Smooth muscle cell (in vitro differentiated cells): Measurements from ENCODE around the gene DIP2C. TPM values are rescaled to one million over a fixed set of nuclear protein-coding genes. Genes with fewer than 3 reads are reported as not detected.
"Not testable (repeated sequence)": the region's sequence is repeated elsewhere in the genome, so short reads cannot be mapped to it uniquely, and the experiment has no call there.

Experiments
- DNase-seq: peaks from one replicate; lab custom pipeline; 2025; ENCODE audit not compliant: unreplicated experiment; lab: John Stamatoyannopoulos, UW
- H2AFZ ChIP-seq: fragments of 200-600 bp; sonication (generic); 2 replicates; pipeline ENCODE4 v1.6.0; 2016; ENCODE audit warnings: antibody characterized with exemption, low read depth, mild to moderate bottlenecking
- H3F3A ChIP-seq: fragments of 200-600 bp; sonication (generic); 2 replicates; pipeline ENCODE4 v1.6.0; 2017; ENCODE audit warnings: antibody characterized with exemption, low read depth
- H3K27ac ChIP-seq: fragments of 200-600 bp; sonication (generic); 2 replicates; pipeline ENCODE4 v1.5.1; 2016; ENCODE audit warnings: low read depth, mild to moderate bottlenecking
- H3K27me3 ChIP-seq: fragments of 200-600 bp; sonication (generic); 2 replicates; pipeline ENCODE4 v1.6.1; 2016; ENCODE audit warnings: low read depth, mild to moderate bottlenecking
- H3K36me3 ChIP-seq: fragments of 200-600 bp; sonication (generic); 2 replicates; pipeline ENCODE4 v1.5.1; 2016; ENCODE audit warnings: low read depth
- H3K4me1 ChIP-seq: fragments of 200-600 bp; sonication (generic); 2 replicates; pipeline ENCODE4 v1.5.1; 2016; ENCODE audit warnings: low read depth
- H3K4me2 ChIP-seq: fragments of 200-600 bp; sonication (generic); 2 replicates; pipeline ENCODE4 v1.6.0; 2016; ENCODE audit warnings: mild to moderate bottlenecking
- H3K4me3 ChIP-seq: fragments of 200-600 bp; sonication (generic); 2 replicates; pipeline ENCODE4 v1.5.1; 2016; ENCODE audit warnings: mild to moderate bottlenecking
- H3K79me2 ChIP-seq: fragments of 200-600 bp; sonication (generic); 2 replicates; pipeline ENCODE4 v1.6.0; 2016; ENCODE audit warnings: low read depth, mild to moderate bottlenecking
- H3K9ac ChIP-seq: fragments of 200-600 bp; sonication (generic); 2 replicates; pipeline ENCODE4 v1.6.0; 2016; ENCODE audit warnings: low read depth
- H3K9me3 ChIP-seq: fragments of 200-600 bp; sonication (generic); replicated peaks from 2 replicates; pipeline ENCODE4 v1.5.1; 2016; ENCODE audit warnings: low read depth
- H4K20me1 ChIP-seq: fragments of 200-600 bp; sonication (generic); 2 replicates; pipeline ENCODE4 v1.6.0; 2016; ENCODE audit warnings: low read depth
- CTCF ChIP-seq: fragments of 200-600 bp; sonication (generic); IDR thresholded peaks from 2 replicates; pipeline ENCODE4 v1.5.1; 2017; ENCODE audit warnings: borderline replicate concordance, mild to moderate bottlenecking, antibody characterized with exemption; ENCODE audit not compliant: insufficient read depth, poor library complexity, severe bottlenecking
- WGBS: methylation state at CpG from one replicate; pipeline ENCODE4 v1.1.7; 2016; ENCODE audit warnings: low lambda C conversion rate; 5-methylcytosine and 5-hydroxymethylcytosine counted together
- polyA plus RNA-seq: library from polyadenylated mRNA; unstranded; fragments of >200 nt; fragmentation: Nextera tagmentation; extraction: Ambion mirVana; gene quantifications from 2 replicates; pipeline ENCODE4 v1.2.1, GENCODE V29; 2016
- total RNA-seq: library from RNA; depleted of rRNA; stranded (reverse); fragments of >200 nt; gene quantifications from 2 replicates; pipeline ENCODE4 v1.2.3, GENCODE V29; 2014

The DIP2C gene
- total and polyA plus RNA-seq, 2 experiments from 2014 or later, result 14.9 to 15.3 TPM

GRCh38 chr10:267705-268104 is 421.8 kb downstream of the DIP2C start:
- H3F3A ChIP-seq, result no peaks in the 10 kb centered on the region
- H3K27ac ChIP-seq, result no peak overlapping the region
- H3K4me1 ChIP-seq, result no peaks in the 10 kb centered on the region
- TF ChIP-seq CTCF, result no peak
- H3K4me3 ChIP-seq, result no peak overlapping the region
- no peaks in the 10 kb centered on the region for H3K9me3 ChIP-seq
- H3K4me2 ChIP-seq, result no peak overlapping the region
- DNase-seq, result no peak
- H3K9ac ChIP-seq, result no peak overlapping the region
- H3K27me3 ChIP-seq, result no peaks in the 10 kb centered on the region
- no peaks in the 10 kb centered on the region for H3K36me3 ChIP-seq
- WGBS, result 90% methylated on average over 11 of the region's 11 CpGs
- no peaks in the 10 kb centered on the region for H4K20me1 ChIP-seq
- no peak overlapping the region for H2AFZ ChIP-seq
- no peaks in the 10 kb centered on the region for H3K79me2 ChIP-seq

GRCh38 chr10:266974-267425 is 422.5 kb downstream of the DIP2C start:
- Histone ChIP-seq H3K27ac (no peak overlapping the region), H3K4me3 (no peak overlapping the region), H3F3A (no peaks in the 10 kb centered on the region), H3K9ac (no peak overlapping the region), H3K79me2 (no peaks in the 10 kb centered on the region), H3K4me2 (no peak overlapping the region), H3K36me3 (no peaks in the 10 kb centered on the region), H3K4me1 (no peaks in the 10 kb centered on the region), H4K20me1 (no peaks in the 10 kb centered on the region), H3K27me3 (no peaks in the 10 kb centered on the region), H3K9me3 (no peaks in the 10 kb centered on the region), H2AFZ (no peak overlapping the region)
- TF ChIP-seq CTCF, result no peak
- 87% methylated on average over 8 of the region's 8 CpGs for WGBS
- DNase-seq, result no peak

- not testable (repeated sequence) for H3K4me1 ChIP-seq, H3K9me3 ChIP-seq, H3K79me2 ChIP-seq, DNase-seq, H3K9ac ChIP-seq, H3K4me2 ChIP-seq, H3K4me3 ChIP-seq, H4K20me1 ChIP-seq, H3K27me3 ChIP-seq, H3K27ac ChIP-seq, H3F3A ChIP-seq, H2AFZ ChIP-seq, H3K36me3 ChIP-seq
- WGBS, result 92% methylated on average over 5 of the region's 5 CpGs
Measured at GRCh38 chr10:265816-266588, 423.5 kb downstream of the DIP2C start.

- not testable (repeated sequence) for DNase-seq, H4K20me1 ChIP-seq, H3K9me3 ChIP-seq, H3K4me3 ChIP-seq, H3K36me3 ChIP-seq, H3K4me1 ChIP-seq, H3K27ac ChIP-seq, H3F3A ChIP-seq, H3K79me2 ChIP-seq, H3K9ac ChIP-seq, H3K27me3 ChIP-seq, H3K4me2 ChIP-seq, H2AFZ ChIP-seq
- 93% methylated on average over 6 of the region's 6 CpGs for WGBS
Measured at GRCh38 chr10:265074-265440, 424.4 kb downstream of the DIP2C start.

GRCh38 chr10:264160-265073 is 425.1 kb downstream of the DIP2C start:
- H3K9me3 ChIP-seq, H3K4me3 ChIP-seq, H3K4me2 ChIP-seq, H2AFZ ChIP-seq, H4K20me1 ChIP-seq, H3K9ac ChIP-seq, DNase-seq, H3K4me1 ChIP-seq, H3F3A ChIP-seq, H3K36me3 ChIP-seq, H3K27me3 ChIP-seq, H3K79me2 ChIP-seq: not testable (repeated sequence)
- 77% methylated on average over 11 of the region's 11 CpGs for WGBS
- peak overlapping the region; percentile 17 for H3K27ac ChIP-seq
